CD4-positive, alpha-beta T cell treated with Interleukin-4 for 1 hour (primary cell): Measurements from ENCODE around the gene HLCS.
"Not testable (repeated sequence)": the region's sequence is repeated elsewhere in the genome, so short reads cannot be mapped to it uniquely, and the experiment has no call there.

ENCODE experiments used
- DNase-seq, 2 donors: peaks; one replicate each; pipeline ENCODE4 v3.0.0-alpha.2; 2020 to 2022

Gene HLCS

DNA sequence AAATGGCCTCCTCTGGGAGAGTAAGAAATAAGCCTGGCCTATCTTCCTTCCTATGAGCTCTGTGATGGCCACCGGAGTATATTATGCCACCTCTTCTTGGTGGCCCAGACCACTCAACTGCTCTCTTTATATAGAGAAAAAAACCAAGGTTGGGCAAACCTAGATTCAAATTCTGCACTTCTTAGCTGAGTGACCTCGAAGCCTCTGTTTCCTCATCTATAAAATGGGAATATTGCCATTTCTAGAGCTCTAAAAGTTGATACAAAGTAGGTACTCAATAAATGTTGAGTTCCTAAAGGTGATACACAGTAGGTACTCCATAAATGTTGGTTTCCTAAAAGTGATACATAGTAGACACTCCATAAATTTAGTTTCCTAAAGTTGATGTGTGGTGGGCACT lies 120.7 kb downstream of the HLCS start:
- DNase-seq = no peak

DNA sequence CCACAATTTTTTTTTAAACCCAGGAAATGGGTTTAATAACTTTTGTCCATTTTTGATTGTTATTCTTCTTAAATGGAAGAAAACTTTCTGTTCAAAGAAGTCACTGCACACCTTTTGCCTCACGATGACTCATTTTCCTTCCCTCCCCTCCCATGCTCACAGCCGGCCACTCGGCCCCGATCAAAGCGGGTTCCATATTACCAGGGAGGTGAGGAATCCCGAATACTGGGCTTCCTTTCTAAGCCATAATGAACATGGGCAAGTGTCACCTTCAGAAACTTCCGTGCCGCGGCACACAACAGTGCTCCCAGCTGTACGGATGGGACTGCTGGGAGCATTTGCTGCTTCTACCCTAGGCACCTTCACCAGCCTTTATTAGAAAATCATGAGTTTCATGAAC lies 121.4 kb downstream of the HLCS start:
- no peak for DNase-seq

DNA sequence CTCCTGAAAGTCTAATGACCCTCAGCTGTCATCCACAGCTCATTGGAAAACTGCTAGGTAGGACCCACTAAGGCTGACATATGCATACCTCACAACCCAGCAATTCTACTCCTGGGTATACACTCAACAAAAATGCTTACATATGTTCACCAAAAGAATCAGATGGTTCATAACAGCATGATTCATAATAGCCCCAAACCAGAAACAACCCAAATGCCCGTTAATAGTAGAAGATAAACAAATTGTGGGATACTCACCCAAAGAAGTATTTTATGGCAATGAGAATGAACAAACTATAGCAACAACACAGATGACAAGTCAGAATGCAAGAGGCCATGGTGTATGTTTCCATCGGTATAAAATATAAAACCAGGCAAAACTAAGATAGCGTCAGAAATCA lies 124.6 kb downstream of the HLCS start:
- no peak for DNase-seq

DNA sequence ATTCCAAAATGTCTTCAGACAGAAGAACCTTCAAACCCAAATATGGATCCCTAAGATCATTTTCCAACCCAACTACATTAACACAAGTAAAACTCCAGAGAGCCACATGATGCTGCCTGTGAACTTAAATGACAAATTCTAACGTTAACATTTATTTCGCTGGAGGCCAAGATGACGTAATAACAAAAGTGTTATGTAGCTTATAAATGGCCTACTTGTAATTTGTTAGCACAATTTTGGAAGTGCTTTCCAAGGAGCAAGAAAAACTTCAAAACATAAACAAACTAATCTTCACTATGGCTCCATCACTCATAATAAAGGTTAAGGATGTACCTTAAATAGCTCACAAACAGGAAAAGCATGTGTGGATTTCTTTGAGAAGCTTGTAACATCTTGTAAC lies 126.7 kb downstream of the HLCS start:
- no peak for DNase-seq

DNA sequence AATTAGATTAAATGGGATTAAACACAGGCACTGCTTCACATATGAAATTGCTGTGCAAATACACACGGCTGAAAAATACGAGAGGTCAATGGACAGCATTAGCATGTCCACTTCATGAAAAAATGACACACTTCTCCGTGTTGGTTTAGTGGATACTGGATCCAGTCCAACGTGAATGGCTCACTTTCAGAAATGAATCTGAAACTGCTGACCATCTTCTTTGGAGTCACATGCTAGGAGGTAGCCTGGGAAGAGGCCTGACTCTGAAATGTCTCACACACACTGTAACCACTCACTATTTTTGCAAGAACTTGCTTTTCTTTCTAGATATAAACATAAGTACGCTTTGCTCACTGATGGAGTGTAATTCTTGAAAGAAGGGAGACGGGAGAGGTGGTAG lies 127.3 kb downstream of the HLCS start:
- DNase-seq = no peak

DNA sequence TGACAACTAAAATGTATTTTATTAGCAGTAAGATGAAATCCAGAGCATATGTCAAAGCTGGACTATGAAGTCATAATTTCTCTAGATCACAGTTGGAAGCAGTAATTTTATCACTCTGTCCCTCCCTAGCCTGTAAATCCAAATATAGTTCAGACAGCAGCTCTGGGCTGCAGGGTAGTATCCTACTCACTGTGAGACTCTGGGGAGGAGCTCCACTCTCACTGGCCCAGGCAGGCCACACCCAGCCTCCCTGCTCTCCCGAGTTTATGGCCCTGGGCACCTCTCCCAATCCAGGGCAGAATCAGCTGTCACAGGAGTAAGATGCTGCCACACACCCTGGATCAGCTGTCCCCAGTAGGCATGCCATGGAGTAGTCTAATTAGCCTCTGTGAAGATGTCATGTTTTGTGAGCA lies 131.1 kb downstream of the HLCS start:
- DNase-seq = no peak

DNA sequence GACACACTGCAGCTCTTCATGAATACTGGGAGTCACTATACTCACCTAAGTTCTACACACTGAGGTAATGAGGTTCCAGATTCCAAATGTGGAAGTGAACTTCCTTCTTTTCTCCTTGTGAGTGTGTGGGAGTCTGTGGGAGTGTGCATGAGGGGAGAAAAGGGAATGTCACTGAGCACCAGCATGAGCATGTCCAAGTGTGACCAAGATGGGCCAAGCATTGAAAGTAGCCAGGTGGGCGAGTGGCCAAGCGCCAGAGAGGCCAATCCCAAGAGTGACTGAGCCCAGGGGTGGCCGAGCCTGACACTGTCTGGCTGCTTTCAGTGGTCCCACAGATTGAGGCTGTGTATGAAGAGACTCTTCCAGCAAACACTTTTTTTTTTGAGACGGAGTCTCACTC lies 132.3 kb downstream of the HLCS start:
- DNase-seq = no peak

DNA sequence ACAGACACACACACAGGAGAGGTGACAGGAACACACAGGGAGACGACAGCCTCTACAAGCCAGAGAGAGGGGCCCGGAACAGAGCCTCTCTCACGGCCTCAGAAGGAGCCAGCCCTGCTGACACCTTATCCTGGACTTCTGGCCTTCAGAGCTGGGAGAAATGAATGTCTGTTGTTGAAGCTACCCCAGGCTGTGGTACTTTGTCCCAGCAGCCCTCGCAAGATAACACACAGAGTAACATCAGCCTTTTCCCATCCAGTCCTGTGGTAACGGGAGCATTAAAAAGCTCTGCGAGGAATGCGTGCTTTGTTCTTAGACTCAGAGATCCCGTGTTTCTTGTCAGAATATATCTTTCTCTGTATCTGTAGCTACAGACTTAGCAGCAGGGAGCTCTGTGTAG lies 136.4 kb downstream of the HLCS start:
- no peak for DNase-seq

DNA sequence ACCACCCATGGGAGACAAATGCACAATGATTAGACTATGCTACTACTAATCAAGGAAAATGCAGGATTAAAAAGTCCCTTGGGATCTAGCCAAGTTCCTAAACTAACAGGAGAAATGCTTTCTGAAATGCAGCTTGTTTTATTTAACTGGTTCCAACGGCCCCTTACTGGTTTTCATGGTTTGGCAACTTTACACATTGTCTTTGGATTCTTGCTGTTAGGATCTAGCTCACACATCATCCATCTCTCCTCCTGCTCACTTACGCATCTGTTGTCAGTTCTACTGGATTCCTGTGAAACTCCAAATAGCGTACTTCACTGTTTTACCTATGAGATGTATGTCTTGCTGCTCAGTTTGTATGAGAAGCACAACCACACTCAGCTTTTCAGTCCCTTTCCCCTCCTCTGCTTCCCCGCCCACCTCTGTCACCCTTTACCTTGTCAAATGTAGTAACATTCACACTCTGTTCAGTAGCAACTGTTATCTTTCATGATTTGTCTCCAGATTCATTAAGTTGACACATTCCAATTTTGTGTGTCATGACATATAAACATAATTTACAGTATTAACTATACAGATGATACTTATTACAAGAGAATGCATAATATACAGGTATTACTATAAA lies 137.5 kb downstream of the HLCS start:
- DNase-seq = no peak

DNA sequence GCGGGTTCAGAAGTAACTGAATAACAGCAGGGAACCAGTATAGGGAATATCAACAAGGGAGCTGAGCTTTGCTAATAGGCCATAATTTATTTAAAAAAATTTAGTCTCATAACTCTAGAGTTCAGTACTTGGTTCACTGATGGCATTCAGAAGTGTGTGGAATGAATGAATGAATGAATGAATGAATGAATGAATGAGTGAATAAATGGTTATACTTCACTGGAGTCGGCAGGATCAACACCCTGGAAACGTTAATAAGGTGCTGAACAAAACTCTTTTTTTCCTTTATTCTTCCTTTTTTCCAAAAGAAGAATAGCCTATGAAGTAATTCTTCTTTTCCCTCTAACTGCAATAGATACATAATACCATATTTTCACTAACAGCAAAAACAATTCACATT lies 138.3 kb downstream of the HLCS start:
- no peak for DNase-seq

DNA sequence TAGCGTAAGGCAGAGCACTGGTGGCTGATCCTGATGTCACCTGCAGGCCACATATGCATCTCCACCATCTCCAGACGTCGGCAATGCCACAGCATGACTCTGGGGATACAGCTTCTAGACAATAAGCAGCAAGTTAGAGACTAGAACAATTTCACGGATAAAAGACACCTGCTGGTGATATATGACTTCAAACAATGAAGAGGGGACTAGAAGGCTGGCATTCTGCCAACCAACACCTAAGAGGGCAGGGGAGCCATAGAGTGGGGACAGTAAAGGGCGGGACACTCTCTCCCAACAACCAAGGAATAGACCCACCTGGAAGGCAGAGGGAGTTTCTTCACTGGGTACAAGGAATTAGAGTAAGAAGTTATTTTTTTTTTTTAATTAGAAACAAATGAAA lies 140.8 kb downstream of the HLCS start:
- no peak for DNase-seq

DNA sequence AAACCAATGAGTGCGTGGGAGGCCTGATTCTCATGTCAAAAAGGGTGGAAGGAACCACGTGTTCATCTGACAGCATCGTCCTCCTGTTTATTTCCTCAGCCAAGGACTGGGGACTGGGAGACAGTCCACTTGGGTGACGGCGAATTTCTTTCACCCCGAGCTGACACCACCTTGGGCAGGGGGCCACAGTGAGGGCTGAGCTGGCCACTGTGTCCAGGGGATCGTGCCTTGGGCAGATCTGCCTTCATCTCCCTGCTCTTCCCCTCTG lies 145.5 kb downstream of the HLCS start:
- no peak for DNase-seq

DNA sequence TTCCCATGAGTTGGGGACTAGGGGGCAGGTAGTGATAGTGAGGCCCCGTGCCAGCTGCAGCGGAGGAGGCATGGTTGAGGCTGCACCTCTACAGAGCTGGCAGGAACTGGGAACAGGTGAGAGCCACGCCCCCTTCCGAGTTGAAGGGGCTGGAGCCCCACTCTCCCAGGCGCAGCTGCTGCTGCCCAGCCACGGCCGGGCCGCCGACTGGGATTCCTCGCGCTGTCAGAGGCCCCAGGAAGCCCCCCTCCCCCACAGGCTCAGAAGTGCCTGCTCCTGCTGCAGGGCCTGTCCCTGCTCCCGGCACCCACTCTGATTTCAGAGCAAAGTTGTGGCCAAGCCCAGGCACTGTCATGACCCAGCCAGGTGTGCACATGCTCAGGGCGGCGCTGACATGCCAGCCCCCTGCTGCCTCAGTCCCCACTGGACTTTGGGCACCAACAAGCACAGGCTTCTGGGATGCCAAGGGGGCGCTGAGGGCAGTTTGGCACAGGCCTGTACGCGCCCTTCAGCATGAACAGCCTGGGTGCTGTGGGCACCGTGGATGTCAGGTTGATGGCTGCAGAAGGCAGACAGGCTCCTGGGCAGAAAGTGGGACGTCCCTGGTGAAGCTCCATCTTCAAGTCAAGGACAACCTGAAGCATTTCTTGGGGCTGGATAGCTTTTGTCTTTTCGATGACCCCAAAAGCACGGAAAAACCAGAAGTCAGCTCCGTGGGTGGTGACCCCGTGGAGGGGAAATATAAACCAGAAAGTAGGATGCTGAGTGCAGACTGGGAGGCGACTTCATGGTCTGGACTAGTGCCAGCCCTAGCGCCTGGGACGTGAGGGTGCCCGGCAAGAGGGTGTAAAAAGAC lies 146.1 kb downstream of the HLCS start:
- DNase-seq = no peak

DNA sequence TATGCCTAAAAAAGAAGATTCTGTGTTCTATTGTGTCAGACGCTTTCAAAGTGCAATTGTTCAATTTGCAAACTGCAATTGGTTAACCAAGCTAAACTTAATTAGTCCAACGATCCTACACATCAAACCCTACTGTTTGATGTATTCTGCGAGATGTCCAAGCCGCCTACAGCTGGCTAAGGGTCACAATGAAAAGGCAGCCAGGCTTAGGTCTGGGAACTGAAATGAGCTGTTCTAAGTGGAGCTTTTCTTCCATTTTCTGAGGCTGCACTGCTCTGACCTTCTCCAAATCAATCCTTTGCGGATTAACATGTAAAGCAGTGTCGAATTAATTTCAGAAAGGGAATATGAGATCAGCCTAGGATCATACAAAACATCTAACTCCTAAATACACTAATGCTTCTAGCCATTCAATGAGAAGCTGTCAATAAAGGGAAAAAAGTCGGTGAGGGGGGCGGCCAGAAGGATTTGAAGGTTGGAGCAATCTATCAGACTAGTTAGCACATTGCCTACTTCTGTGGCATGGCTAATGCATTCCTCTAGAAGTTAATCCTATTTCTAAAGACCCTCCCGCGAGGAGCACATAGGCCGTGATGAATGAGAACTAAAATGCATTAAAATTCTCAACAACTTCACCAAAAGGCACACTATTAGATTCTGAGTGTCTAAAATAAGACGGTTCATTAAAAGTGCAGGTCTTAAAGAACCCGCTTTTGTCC lies 148.6 kb downstream of the HLCS start:
- DNase-seq = no peak

DNA sequence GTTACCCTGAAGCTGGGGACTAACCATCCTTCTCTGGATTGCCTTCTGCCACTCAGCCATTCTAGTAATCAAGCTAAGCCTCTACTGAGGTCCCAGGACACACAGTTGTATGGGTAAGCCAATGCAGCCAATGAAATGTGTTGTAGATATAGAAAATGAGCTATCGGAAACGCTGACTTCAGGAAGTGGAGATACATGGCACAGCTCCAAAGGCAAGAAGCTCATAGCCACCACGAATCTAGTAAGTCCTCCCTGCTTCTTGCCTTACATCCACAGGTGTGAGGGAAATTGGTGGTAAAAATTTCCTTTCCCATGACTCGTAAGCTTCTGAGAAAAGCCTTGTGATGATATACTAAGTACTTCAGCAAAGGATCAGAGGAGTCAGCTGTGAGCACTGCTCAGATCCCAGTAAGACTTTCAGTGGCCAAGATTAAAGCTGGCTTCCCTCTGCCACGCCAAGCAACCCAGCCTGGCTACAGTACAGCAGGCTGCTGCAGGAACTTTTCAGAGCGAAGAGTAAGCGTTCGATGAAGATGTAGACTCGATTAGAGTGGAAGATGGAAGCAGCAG lies 149.8 kb downstream of the HLCS start:
- no peak for DNase-seq

DNA sequence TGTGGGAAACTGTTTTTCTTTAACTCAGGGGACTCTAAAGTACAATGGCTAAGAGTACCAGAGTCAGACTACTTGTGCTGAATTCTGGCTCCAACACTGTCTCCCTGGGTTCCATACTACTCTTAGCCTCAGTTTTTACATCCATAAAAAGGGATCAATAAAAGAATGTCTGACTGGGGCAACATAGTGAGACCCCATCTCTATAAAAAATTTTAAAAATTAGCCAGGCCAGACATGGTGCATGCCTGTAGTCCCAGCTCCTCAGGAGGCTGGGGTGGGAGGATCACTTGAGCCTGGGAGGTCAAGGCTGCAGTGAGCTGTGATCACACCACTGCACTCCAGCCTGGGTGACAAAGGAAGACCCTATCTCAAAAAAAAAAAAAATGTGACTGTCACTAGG lies 150.4 kb downstream of the HLCS start:
- not testable (repeated sequence) for DNase-seq

DNA sequence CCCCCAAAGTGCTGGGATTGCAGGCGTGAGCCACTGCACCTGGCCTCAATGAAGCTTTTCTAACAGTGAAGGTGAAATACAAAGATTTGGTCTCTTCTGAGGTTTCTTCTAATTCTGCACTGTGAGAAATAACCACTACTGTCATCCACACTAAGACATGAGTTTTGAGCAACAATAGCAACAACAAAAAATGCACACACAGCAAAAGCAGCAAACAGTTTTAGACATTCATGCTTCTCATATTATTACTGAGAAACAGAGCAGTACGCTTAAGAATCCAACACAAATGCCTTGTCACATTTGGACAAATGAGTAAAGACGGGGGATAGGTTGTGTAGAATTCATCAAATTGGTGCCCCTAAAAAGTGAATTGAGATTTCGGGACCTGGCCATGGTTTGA lies 151.2 kb downstream of the HLCS start:
- DNase-seq = no peak

DNA sequence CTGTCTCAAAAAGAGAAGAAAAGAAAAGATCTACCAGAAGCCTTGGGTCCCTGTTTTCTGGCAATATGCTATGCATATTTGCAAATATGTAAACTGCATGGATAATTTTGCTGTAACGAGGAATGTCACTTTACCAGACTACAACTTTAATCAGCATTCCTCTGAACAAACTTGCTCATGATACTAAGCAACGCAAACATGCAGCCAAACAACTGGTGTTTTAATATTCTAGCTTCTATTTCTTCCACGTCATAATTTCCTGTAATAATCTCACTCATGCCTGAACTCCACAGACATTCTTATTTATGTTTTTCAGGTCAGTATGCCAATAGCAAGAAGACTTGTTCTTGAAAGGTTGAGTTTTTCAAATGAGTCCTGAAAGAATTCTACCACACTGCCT lies 153.4 kb downstream of the HLCS start:
- DNase-seq = no peak

DNA sequence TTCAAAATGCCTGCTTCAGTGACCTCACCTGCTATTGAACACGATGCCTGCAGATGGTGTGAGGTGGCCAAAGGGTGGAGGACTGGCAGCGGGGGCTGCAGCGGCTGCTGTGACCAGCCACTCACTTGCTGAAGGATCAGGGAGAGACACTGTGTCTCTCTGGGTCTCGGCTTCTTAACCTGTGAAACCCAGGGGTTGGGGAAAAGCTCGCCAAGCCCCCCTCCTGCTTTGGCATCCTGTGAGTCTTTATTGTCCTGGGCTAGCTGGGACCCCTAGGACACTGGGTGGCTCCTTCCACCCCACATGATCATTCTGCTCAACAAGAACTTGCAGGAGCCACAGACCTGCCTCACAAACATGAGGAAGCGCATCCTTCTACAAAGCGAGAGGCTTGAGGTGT lies 154.7 kb downstream of the HLCS start:
- no peak for DNase-seq

DNA sequence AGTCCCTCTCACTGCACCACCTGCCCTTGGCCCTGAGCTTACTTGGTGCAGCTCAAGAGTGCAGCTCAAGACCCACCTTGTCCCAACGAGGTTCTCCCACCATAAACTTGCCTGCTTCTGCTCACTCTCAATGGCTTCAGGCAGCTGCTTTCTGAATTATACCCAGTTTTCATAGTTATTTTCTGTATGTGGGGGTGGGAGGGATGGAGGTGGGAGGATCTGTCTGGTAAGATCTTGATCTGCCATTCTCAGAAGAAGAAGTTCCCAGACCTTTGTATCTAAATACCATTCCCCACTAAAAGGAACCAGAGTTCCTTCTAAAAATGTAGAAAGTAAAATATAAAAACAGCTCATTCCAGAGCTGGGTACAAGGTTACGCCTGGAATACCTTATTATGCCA lies 156.0 kb downstream of the HLCS start:
- DNase-seq = no peak

DNA sequence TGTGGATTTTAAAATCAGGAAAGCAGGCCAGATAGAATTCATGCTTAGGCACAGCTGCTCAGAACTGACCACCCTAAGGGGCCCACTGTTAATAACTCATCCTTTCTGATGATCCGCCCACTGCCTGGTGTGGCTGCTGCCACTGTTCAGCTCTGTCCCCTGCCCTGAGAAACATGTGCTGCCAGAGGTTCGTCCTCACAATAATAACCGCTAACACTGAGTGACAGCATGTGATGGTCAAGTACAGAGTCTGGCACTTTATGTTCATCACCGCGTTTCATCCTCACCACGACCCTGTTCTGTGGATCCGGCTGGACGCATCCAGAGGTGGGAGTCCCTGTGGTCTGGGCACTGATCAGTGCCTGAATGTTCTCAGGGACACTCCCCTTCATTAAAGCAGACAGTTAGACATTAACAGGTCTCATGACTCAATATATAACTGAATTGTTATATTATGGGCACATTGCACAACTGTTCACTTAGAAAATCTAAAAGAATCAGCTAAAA lies 159.0 kb downstream of the HLCS start:
- no peak for DNase-seq

DNA sequence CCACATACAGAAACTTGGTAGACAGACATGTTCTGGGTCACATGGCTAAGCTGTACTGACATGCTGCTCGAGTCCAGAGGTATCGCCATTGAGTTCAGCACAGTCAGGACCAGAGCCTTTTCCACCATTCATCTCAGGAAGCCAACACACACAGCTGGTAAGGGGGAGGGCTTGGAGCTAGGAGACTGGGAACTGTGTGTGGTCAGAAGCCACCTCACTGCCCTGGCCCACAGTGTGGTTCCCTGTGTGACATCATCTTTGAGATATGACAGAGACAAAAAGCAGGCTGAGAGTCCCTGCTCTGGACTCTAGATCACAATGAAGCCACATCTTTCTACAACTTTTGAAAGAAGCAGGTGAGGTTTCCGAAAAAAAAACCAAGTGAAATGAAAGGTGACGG lies 160.4 kb downstream of the HLCS start:
- DNase-seq = no peak

DNA sequence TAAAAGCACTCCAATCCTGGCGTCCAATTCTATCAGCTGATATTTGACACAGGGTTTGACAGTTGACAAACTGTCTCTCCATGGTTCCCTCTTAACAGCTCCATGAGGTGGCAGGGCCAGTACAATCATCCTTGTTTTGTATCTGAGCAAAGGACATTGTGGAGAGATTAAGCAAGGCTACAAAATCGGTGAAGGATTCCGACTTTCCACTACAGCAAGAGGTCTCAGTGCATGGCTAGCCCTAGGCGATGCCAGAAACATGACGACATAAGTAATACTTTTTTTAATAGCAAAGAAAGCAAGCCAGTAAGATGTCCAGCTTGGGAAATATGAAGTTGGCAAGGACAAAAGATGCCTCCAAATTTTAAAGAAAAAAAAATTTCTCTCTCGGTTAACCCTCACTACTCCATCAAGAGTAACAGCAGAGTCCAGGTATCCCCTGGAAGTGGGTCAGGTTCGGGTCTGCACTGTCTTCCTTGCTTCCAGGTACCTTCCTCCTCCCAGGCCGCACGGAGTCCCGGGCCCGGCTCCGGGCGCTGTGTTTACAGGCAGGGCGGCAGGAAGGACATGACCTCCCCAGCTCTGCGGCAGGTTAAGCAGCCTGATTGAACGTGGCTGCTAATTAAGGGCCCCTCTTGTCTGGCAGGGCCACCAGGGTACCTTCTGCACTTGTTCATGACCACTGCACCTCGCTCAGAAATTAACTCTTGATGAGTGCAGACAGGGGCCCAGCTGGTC lies 161.4 kb downstream of the HLCS start:
- DNase-seq = no peak
